Measurements from ENCODE around the gene ELK1.

ELK1 gene

DNA sequence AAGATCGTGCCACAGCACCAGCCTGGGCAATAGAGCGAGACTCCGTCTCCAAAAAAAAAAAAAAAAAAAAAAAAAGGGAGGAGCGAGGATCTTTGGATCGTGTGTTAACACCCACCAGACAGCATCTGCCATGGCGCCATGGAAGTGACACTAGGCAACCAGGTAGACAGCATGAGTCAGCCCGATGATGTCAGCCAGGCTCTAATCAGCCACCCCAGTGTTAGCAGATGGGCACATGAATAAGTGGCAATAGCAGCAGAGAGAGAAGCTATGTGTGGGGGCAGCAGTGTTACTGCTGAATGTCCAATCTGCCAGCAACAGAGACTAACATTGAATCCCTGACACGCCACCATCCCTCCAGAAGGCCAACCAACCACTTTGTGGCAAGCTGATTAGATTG is 37.3 kb downstream of the ELK1 start:
- Histone ChIP-seq H3K79me2 (ENCODE audit: insufficient read depth, low read length) (no peaks in the 10 kb centered on the region), H3K27me3 (ENCODE audit: insufficient read depth, low read length, poor library complexity, severe bottlenecking) (no peaks in the 10 kb centered on the region), H3K9me2 (replicated peaks; ENCODE audit: low read depth, low read length) (no peaks in the 10 kb centered on the region), H3K4me3 (ENCODE audit: low read length, poor library complexity, severe bottlenecking) (no peak overlapping the region), H3K9me3 (ENCODE audit: insufficient read depth, low read depth, low read length) (no peaks in the 10 kb centered on the region), H3K36me3 (ENCODE audit: insufficient read depth, low read length) (no peaks in the 10 kb centered on the region), H4K20me1 (ENCODE audit: insufficient read depth, low read length, poor library complexity, severe bottlenecking) (no peaks in the 10 kb centered on the region), H3K4me1 (ENCODE audit: insufficient read depth, low read length, poor library complexity, severe bottlenecking) (no peaks in the 10 kb centered on the region), H2AFZ (ENCODE audit: low read length) (no peak overlapping the region), H3K9ac (ENCODE audit: low read depth, low read length, poor library complexity, severe bottlenecking) (no peak overlapping the region), H3K4me2 (ENCODE audit: low read depth, low read length, poor library complexity, severe bottlenecking) (no peak overlapping the region), H3F3A (ENCODE audit: low read depth) (no peaks in the 10 kb centered on the region)
- no peak for TF ChIP-seq EZH2phosphoT487 (IDR thresholded peaks at IDR 0.05; ENCODE audit: borderline replicate concordance)
- TF ChIP-seq, protein P1, sequence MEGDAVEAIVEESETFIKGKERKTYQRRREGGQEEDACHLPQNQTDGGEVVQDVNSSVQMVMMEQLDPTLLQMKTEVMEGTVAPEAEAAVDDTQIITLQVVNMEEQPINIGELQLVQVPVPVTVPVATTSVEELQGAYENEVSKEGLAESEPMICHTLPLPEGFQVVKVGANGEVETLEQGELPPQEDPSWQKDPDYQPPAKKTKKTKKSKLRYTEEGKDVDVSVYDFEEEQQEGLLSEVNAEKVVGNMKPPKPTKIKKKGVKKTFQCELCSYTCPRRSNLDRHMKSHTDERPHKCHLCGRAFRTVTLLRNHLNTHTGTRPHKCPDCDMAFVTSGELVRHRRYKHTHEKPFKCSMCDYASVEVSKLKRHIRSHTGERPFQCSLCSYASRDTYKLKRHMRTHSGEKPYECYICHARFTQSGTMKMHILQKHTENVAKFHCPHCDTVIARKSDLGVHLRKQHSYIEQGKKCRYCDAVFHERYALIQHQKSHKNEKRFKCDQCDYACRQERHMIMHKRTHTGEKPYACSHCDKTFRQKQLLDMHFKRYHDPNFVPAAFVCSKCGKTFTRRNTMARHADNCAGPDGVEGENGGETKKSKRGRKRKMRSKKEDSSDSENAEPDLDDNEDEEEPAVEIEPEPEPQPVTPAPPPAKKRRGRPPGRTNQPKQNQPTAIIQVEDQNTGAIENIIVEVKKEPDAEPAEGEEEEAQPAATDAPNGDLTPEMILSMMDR (conservative IDR thresholded peaks at IDR 0.05; ENCODE audit: low read length) = no peak

DNA sequence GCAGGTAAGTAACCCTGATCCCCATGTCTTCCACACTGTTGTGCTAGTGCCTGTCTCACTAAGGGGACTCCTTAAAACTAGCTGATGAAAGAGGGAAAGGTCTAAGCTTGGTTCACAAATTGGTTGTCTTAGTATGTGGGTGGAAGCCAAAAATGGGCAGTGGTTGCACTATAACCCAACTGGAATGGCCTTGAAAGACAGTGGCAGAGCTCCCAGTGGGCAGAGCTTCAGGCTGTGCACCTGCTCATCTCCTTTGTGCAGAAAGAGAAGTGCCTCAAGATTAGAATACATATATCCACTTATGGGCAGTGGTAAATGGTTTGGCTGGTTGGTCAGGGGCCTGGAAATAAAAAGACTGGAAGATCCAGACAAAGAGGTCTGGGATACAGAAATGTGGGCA is 37.9 kb downstream of the ELK1 start:
- Histone ChIP-seq H3K4me3 (ENCODE audit: low read length, poor library complexity, severe bottlenecking) (no peak overlapping the region), H3K36me3 (ENCODE audit: insufficient read depth, low read length) (no peaks in the 10 kb centered on the region), H3F3A (ENCODE audit: low read depth) (no peaks in the 10 kb centered on the region), H3K27me3 (ENCODE audit: insufficient read depth, low read length, poor library complexity, severe bottlenecking) (no peaks in the 10 kb centered on the region), H4K20me1 (ENCODE audit: insufficient read depth, low read length, poor library complexity, severe bottlenecking) (no peaks in the 10 kb centered on the region), H3K4me2 (ENCODE audit: low read depth, low read length, poor library complexity, severe bottlenecking) (no peak overlapping the region), H3K9ac (ENCODE audit: low read depth, low read length, poor library complexity, severe bottlenecking) (no peak overlapping the region), H3K4me1 (ENCODE audit: insufficient read depth, low read length, poor library complexity, severe bottlenecking) (no peaks in the 10 kb centered on the region), H3K9me2 (replicated peaks; ENCODE audit: low read depth, low read length) (no peaks in the 10 kb centered on the region), H3K79me2 (ENCODE audit: insufficient read depth, low read length) (no peaks in the 10 kb centered on the region), H2AFZ (ENCODE audit: low read length) (no peak overlapping the region), H3K9me3 (ENCODE audit: insufficient read depth, low read depth, low read length) (no peaks in the 10 kb centered on the region)
- TF ChIP-seq, protein P1 (conservative IDR thresholded peaks at IDR 0.05; ENCODE audit: low read length) = no peak
- no peak for TF ChIP-seq EZH2phosphoT487 (IDR thresholded peaks at IDR 0.05; ENCODE audit: borderline replicate concordance)

DNA sequence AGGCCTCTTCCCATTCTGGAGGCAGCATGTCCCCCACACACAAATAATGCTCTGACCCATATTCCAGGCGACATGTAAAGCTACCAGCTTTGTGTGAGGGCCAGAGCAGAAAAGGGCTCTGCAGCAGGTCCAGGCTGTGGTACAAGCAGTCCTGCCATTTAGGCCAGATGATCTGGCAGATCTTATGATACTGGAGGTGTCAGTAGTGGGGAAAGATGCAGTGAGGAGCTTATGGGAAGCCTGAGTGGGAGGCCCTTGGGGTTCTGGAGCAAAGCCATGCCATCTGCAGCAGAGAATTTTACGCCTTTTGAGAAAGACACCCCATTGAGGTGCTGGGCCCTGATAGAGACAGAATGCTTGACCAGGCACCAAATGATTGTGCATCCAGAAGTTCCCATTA is 38.4 kb downstream of the ELK1 start:
- Histone ChIP-seq H3K79me2 (ENCODE audit: insufficient read depth, low read length) (no peaks in the 10 kb centered on the region), H2AFZ (ENCODE audit: low read length) (no peak overlapping the region), H3K36me3 (ENCODE audit: insufficient read depth, low read length) (no peaks in the 10 kb centered on the region), H3K9me2 (replicated peaks; ENCODE audit: low read depth, low read length) (no peaks in the 10 kb centered on the region), H4K20me1 (ENCODE audit: insufficient read depth, low read length, poor library complexity, severe bottlenecking) (no peaks in the 10 kb centered on the region), H3K9me3 (ENCODE audit: insufficient read depth, low read depth, low read length) (no peaks in the 10 kb centered on the region), H3K9ac (ENCODE audit: low read depth, low read length, poor library complexity, severe bottlenecking) (no peak overlapping the region), H3K4me1 (ENCODE audit: insufficient read depth, low read length, poor library complexity, severe bottlenecking) (no peaks in the 10 kb centered on the region), H3K4me2 (ENCODE audit: low read depth, low read length, poor library complexity, severe bottlenecking) (no peak overlapping the region), H3K27me3 (ENCODE audit: insufficient read depth, low read length, poor library complexity, severe bottlenecking) (no peaks in the 10 kb centered on the region), H3F3A (ENCODE audit: low read depth) (no peaks in the 10 kb centered on the region), H3K4me3 (ENCODE audit: low read length, poor library complexity, severe bottlenecking) (no peak overlapping the region)
- TF ChIP-seq, protein P1 (conservative IDR thresholded peaks at IDR 0.05; ENCODE audit: low read length) = no peak
- no peak for TF ChIP-seq EZH2phosphoT487 (IDR thresholded peaks at IDR 0.05; ENCODE audit: borderline replicate concordance)

Data from Loucy (cell line).